WTC11 (cell line): ENCODE results near the gene TRIM10.

Experiments used
- AR ChIP-seq: fragments of 250-450 bp; sonication (Bioruptor Pico); IDR thresholded peaks from 2 replicates; pipeline ENCODE4 v1.9.0; 2021; ENCODE audit warnings: mild to moderate bottlenecking
- CREB1 ChIP-seq: sonication (generic); formaldehyde crosslinking; IDR thresholded peaks from 2 replicates; pipeline ENCODE4 v1.8.0; 2023; ENCODE audit warnings: mild to moderate bottlenecking, missing genetic modification reagents
- CREM ChIP-seq: sonication (generic); formaldehyde crosslinking; IDR thresholded peaks from 2 replicates; pipeline ENCODE4 v1.8.1; 2022; ENCODE audit warnings: mild to moderate bottlenecking, missing genetic modification reagents, moderate library complexity
- CTCF ChIP-seq: fragments of 200-600 bp; IDR thresholded peaks from 2 replicates; pipeline ENCODE4 v1.8.0; 2022; ENCODE audit warnings: antibody characterized with exemption
- ELF4 ChIP-seq: sonication (generic); formaldehyde crosslinking; IDR thresholded peaks from 2 replicates; pipeline ENCODE4 v1.8.1; 2022; ENCODE audit warnings: low read depth, mild to moderate bottlenecking, moderate library complexity, missing genetic modification reagents
- IRF2 ChIP-seq: sonication (generic); formaldehyde crosslinking; IDR thresholded peaks from 2 replicates; pipeline ENCODE4 v1.8.0; 2022; ENCODE audit warnings: low read depth, missing genetic modification reagents, borderline replicate concordance
- JUN ChIP-seq: sonication (generic); formaldehyde crosslinking; IDR thresholded peaks from 2 replicates; pipeline ENCODE4 v1.8.0; 2023; ENCODE audit warnings: mild to moderate bottlenecking, missing genetic modification reagents
- SP1 ChIP-seq: sonication (generic); formaldehyde crosslinking; conservative IDR thresholded peaks from 2 replicates; pipeline ENCODE4 v1.8.1; 2022; ENCODE audit warnings: missing genetic modification reagents
- USF2 ChIP-seq: sonication (generic); formaldehyde crosslinking; IDR thresholded peaks from 2 replicates; pipeline ENCODE4 v1.8.1; 2023; ENCODE audit warnings: mild to moderate bottlenecking, missing genetic modification reagents, moderate library complexity
- ZNF138 ChIP-seq: sonication (generic); formaldehyde crosslinking; conservative IDR thresholded peaks from 2 replicates; pipeline ENCODE4 v1.8.1; 2022; ENCODE audit warnings: mild to moderate bottlenecking, moderate library complexity, missing genetic modification reagents
- ZNF423 ChIP-seq: fragments of 250-450 bp; sonication (Bioruptor Pico); IDR thresholded peaks from 2 replicates; pipeline ENCODE4 v2.1.2; 2022; ENCODE audit warnings: mild to moderate bottlenecking, moderate library complexity
- TF ChIP-seq, protein P1 (sequence below): sonication (generic); formaldehyde crosslinking; IDR thresholded peaks from 2 replicates; pipeline ENCODE4 v1.8.0; 2022; ENCODE audit warnings: mild to moderate bottlenecking, missing genetic modification reagents

DNA sequence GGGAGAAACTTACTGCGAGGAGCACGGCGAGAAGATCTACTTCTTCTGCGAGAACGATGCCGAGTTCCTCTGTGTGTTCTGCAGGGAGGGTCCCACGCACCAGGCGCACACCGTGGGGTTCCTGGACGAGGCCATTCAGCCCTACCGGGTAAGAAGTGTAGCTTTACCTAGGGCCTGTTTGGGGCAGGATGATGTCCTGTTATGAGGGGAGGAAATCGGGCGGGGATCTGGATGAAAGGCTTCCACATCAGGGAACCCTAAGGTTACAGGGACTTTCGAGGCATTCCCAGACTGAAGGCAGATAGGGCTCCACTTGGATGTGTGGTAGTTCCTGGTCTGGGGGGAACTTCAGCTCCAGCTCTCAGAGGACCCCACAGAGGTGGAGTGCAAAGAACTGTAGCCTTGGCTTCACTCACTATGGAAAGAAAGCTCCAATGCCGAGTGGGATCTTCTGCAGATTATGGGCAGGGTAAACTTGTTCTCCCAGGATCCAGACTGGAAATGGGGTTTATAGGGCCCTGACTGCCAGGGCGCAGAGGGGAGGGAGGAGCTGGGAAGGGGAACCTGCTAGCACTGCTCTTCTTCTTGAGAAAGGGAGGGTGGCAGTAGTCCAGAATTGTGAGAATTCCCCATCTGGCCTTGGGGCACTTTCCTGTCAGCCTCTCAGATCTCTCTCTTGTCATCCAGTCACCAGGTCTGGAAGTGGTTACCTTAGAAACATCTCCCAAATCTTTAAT lies 3.1 kb upstream of the TRIM10 start:
- TF ChIP-seq ZNF423 (CRISPR knock-in tag) = no peak
- no peak for TF ChIP-seq IRF2 (CRISPR knock-in tag)
- TF ChIP-seq, protein P1, sequence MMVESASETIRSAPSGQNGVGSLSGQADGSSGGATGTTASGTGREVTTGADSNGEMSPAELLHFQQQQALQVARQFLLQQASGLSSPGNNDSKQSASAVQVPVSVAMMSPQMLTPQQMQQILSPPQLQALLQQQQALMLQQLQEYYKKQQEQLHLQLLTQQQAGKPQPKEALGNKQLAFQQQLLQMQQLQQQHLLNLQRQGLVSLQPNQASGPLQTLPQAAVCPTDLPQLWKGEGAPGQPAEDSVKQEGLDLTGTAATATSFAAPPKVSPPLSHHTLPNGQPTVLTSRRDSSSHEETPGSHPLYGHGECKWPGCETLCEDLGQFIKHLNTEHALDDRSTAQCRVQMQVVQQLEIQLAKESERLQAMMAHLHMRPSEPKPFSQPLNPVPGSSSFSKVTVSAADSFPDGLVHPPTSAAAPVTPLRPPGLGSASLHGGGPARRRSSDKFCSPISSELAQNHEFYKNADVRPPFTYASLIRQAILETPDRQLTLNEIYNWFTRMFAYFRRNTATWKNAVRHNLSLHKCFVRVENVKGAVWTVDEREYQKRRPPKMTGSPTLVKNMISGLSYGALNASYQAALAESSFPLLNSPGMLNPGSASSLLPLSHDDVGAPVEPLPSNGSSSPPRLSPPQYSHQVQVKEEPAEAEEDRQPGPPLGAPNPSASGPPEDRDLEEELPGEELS = no peak
- no peak for TF ChIP-seq CTCF
- TF ChIP-seq AR = no peak
- no peak for TF ChIP-seq ELF4 (CRISPR knock-in tag)
- no peak for TF ChIP-seq CREB1 (CRISPR knock-in tag)
- TF ChIP-seq SP1 (CRISPR knock-in tag) = no peak
- no peak for TF ChIP-seq JUN (CRISPR knock-in tag)
- TF ChIP-seq ZNF138 = no peak
- TF ChIP-seq USF2 (CRISPR knock-in tag) = no peak
- no peak for TF ChIP-seq CREM
